NCI-H2107 treated with DMSO at 0.1 percent for 48 hours (cell line): ENCODE data around the gene MRPL36.

ENCODE experiments used
- DNase-seq: peaks from one replicate; lab custom pipeline; 2025; ENCODE audit not compliant: unreplicated experiment; lab: John Stamatoyannopoulos, UW

Gene MRPL36

DNA sequence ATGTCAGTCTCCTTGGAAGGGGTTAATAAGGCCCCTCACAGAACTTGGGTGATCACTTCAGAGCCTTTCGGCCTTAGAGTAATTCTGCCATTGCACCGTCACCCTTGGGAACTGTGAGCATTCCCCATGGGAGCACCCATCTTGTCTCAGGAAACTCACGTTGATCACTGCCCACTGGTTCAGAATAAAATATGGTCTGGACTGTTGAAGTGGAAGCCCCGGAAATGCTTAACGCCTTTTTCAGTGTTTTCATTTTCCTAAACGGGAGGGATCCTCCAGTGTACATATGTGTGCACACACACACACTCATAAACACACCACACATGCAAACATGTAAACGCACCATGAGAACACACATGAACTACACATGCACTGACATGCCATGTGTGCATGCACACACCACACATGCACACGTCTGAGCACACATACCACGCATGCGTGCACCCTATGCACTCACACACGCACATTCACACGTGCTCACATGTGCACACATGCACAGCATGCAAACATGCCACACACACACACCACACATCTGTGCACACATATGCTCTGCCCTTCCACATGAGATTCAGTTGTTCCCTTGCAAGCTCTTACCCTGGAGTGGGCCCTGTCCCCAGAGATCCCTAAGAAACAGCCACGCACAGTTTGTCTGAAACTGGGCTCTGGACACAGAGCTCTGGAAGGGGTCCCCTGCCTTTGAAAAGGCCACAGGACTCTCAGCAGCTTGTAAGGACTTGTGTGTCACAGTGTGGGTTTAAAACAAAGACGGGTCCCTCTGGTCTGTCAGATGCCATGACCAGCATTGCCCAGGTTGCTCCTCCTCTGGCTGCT is 17.0 kb downstream of the MRPL36 start:
- DNase-seq, result no peak

DNA sequence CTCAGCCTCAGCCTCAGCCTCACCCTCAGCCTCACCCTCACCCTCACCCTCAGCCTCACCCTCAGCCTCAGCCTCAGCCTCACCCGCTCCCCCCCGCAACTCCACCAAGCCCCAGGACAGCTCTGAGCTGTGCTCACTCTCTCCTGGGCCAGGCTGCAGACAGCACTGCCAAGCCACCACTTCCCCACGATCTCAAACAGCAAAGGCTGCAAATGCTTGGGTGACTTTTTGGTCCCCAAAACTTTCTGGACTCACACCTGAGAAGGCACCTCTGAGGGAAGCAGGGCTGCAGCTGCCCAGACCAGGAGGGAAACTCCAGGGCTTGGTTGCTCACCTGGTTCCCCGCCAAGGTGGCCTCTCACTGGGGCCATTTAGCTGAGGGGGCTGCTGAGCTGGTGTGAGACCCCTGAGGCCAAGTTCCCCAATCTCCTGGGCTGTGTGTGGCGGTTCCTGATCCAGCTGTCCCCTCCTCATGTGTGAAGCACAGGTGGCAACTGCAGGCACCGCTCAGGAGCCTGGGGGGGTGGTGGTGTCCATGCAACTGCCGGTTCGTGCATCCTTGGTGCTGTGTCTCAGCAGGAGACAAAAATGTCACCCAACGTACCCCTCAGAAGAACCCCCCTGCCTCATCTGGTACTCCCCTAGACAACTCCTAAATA is 17.8 kb downstream of the MRPL36 start:
- no peak for DNase-seq

- no peak for DNase-seq
These were observed 18.5 kb downstream of the MRPL36 start for GRCh38 chr5:1781107-1781506.

GRCh38 chr5:1780614-1780930 is 19.1 kb downstream of the MRPL36 start:
- no peak for DNase-seq

- DNase-seq, result no peak
These were observed 19.6 kb downstream of the MRPL36 start for GRCh38 chr5:1779782-1780613.

GRCh38 chr5:1779021-1779680 is 20.5 kb downstream of the MRPL36 start:
- no peak for DNase-seq

GRCh38 chr5:1778138-1779020 is 21.3 kb downstream of the MRPL36 start:
- no peak for DNase-seq

DNA sequence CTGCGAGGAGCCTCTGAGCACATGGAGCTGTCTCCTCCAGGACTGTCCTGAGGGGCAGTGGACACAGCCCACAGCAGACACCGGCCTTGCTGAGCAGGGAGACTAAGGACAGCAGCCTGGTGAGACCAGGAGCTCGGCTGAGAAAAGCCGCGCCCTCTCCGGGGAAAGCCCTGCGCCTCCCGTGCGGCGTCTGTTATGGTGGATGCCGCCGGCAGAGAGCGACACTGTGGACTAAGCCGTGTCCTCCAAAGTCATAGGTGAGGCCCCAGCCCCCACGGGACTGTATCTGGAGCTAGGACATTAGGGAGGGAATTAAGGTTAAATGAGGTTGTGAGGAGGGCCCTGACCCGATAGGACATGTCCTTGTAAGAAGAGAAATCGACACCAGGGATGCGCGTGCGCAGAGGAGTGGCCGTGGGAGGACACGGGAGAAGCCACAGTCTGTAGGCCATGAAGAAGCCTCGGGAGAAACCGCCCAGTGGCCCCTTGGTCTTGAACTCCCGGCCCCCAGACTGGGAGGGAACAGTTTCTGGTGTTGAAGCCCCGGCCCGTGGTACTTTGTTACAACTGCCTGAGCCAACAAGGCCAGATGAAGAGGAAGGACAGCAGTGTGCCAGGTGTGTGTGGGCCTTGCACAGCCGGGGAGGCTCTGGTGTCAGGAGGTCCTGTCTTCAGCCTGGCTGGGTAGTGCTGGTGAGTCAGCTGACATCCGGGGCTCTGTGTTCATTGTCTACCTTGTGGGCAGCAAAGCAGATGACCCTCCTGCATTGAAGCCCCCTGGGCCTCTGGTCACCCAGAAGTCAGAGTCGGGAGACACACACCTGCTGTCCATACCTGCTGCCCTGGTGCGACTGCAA is 22.1 kb downstream of the MRPL36 start:
- DNase-seq, result no peak

GRCh38 chr5:1776831-1777230 is 22.8 kb downstream of the MRPL36 start:
- DNase-seq, result no peak

DNA sequence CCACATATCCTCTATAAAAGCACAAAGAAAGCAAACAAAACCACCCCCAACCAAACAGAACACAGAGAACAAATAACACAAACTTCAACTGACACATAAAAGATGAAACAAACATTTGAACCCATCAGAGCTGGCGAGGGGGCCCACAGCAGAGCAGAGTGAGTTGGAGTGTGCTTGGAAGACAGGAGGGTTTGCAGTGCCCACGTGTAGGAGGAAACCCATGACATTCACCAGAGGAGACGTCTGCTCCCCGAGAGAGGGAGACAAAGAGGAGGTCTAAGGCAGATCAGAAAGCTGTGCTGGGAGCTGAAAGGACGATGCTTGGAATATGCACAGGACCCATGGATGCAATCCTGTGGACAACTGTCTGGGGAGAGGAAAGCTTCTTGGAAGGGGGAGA is 27.0 kb downstream of the MRPL36 start:
- DNase-seq, result no peak

GRCh38 chr5:1771149-1772065 is 28.2 kb downstream of the MRPL36 start:
- DNase-seq, result peak; percentile 7

DNA sequence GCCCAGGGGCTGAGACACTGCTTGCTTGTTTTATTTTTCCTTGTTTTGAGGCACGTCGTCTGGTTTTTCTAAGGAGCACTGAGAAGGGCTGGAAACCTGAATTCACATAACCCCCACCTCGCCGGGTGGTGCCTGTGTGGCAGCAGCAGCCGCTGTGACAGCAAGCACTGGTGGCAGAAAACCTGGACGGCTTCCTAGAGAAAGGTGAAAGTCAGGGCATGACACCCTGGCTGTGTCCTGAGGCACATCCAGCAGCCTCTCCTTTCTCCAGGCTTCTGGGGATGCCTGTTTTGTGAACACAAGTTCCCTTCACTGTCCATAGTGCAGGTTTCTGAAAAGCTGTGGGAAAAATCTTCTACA is 29.2 kb downstream of the MRPL36 start:
- no peak for DNase-seq

DNA sequence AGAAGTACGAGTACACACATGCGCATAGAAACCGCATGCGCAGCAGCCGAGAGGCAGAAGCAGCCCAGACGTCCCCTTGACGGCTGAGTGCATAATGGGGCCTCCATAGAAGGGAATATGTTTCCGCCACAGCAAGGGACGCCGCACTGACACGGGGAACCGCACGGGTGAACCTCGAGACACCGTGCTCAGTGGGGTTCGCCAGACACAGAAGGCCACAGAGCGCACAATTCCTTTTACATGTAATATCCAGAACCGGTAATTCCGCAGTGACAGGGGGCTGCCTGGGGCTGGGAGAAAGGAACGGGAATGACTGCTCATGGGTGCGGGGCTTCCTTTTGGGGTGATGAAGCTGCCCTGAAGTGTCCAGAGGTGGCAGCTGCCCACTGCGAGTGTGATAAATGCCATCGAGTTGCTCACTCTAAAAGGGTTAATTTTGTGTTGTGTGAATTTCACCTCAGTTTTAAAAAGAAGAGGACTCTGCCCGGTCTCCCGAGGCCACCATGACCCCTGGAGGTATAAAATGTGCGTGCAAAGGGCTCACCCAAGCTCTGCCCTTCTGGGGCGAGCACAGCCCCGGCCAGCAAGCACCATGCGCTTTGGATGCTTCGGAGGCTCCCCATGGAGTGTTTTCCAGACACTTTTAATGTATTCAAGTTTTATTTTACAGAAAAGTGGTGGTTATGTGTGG is 29.7 kb downstream of the MRPL36 start:
- no peak for DNase-seq

DNA sequence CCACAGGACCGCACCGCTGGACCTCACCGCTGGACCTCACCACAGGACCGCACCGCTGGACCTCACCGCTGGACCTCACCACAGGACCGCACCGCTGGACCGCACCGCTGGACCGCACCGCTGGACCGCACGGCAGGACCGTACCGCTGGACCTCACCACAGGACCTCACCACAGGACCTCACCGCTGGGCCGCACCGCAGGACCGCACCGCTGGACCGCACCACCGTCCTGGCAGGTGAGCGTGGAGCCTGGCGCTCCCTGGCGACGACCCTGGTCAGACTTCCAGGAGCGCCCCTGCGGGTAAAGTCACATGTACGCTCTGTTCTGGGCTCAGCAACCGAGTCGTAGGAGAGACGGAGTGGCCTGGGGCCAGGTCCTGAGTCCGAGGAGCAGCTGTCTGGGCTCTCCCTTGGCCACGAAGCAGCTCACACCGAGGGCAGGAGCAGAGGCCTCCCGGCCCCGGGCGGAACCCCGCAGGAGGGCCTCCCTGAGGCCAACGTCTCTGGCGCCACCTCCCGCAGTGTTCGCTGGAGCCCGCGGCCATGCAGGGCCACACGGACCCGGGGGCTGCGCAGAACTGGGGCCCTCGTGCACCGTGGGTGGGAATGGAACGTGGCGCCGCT is 30.5 kb downstream of the MRPL36 start:
- no peak for DNase-seq

GRCh38 chr5:1768283-1769000 is 31.2 kb downstream of the MRPL36 start:
- DNase-seq, result no peak

- DNase-seq, result no peak
These were observed 31.9 kb downstream of the MRPL36 start for GRCh38 chr5:1767524-1768282.
